ENCODE results near the gene NTRK3. TPM values are rescaled to one million over a fixed set of nuclear protein-coding genes. Genes with fewer than 3 reads are reported as not detected.

Gene NTRK3
- total RNA-seq, 6 donors from 2014 or later: 1.4 to 11.5 (median 2.4) TPM

GRCh38 chr15:87858651-87859050, 397.9 kb downstream of the NTRK3 start:
- no peak for ATAC-seq (ENCODE audit: low FRiP score in 2 of 2)
- no peaks in the 10 kb centered on the region for H3K36me3 ChIP-seq

DNA sequence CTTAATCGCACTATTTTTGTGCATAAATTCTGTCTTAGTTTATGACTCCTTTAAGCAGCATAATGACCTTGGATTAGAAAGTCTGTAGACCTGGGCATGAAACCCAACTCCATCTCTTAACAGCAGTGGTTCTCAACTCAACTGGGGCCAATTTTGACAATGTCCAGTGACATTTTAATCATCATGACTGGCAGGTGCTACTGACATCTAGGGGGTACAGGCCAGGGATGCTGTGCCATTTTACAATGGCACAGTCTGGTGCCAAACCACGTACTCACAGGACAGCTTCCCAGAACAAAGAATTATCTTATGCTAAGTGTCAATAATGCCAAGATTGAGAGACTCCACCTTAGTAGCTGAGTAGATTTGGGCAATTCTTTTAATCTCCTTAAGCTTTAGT, 405.0 kb downstream of the NTRK3 start:
- H3K27ac ChIP-seq: no peak overlapping the region
- DNase-seq (no peak), ATAC-seq (ENCODE audit: low FRiP score in 2 of 2) (no peak)
- 93 to 95% methylated on average over 2 of the region's 2 CpGs for WGBS, 2 donors
- no peaks in the 10 kb centered on the region for H3K27me3 ChIP-seq
- H3K4me3 ChIP-seq: no peak overlapping the region
- no peaks in the 10 kb centered on the region for H3K36me3 ChIP-seq
- TF ChIP-seq EP300 (IDR thresholded peaks at IDR 0.05): no peak
- TF ChIP-seq POLR2AphosphoS5 (IDR thresholded peaks at IDR 0.05): no peak
- no peak for TF ChIP-seq CTCF (IDR thresholded peaks at IDR 0.05)
- TF ChIP-seq POLR2A (IDR thresholded peaks at IDR 0.05): no peak
- no peaks in the 10 kb centered on the region for H3K4me1 ChIP-seq
- H3K9me3 ChIP-seq: no peaks in the 10 kb centered on the region

More at GRCh38 chr15:87858651-87859050, 397.9 kb downstream of the NTRK3 start:
- no peak overlapping the region for H3K27ac ChIP-seq
- WGBS, 2 donors: 40 to 56% methylated on average over 2 of the region's 2 CpGs
- H3K4me1 ChIP-seq: no peaks in the 10 kb centered on the region
- DNase-seq: no peak
- H3K4me3 ChIP-seq: no peak overlapping the region
- TF ChIP-seq EP300 (IDR thresholded peaks at IDR 0.05) (no peak), CTCF (IDR thresholded peaks at IDR 0.05) (no peak), POLR2AphosphoS5 (IDR thresholded peaks at IDR 0.05) (no peak), POLR2A (IDR thresholded peaks at IDR 0.05) (no peak)
- no peaks in the 10 kb centered on the region for H3K27me3 ChIP-seq
- H3K9me3 ChIP-seq: no peaks in the 10 kb centered on the region

GRCh38 chr15:87850916-87851315, 405.6 kb downstream of the NTRK3 start:
- Histone ChIP-seq H3K4me1 (no peaks in the 10 kb centered on the region), H3K9me3 (no peaks in the 10 kb centered on the region), H3K36me3 (no peaks in the 10 kb centered on the region), H3K27ac (no peak overlapping the region), H3K4me3 (no peak overlapping the region), H3K27me3 (no peaks in the 10 kb centered on the region)
- WGBS, 2 donors: 37 to 43% methylated on average over 4 of the region's 4 CpGs
- ATAC-seq (ENCODE audit: low FRiP score in 2 of 2) (no peak), DNase-seq (no peak)
- no peak for TF ChIP-seq CTCF (IDR thresholded peaks at IDR 0.05)
- TF ChIP-seq EP300 (IDR thresholded peaks at IDR 0.05): no peak
- no peak for TF ChIP-seq POLR2AphosphoS5 (IDR thresholded peaks at IDR 0.05)
- TF ChIP-seq POLR2A (IDR thresholded peaks at IDR 0.05): no peak

GRCh38 chr15:87849181-87849580, 407.4 kb downstream of the NTRK3 start:
- H3K27me3 ChIP-seq: no peaks in the 10 kb centered on the region
- no peaks in the 10 kb centered on the region for H3K9me3 ChIP-seq
- H3K36me3 ChIP-seq: no peaks in the 10 kb centered on the region
- WGBS, 2 donors: 82 to 85% methylated on average over 2 of the region's 2 CpGs
- H3K27ac ChIP-seq: no peak overlapping the region
- no peaks in the 10 kb centered on the region for H3K4me1 ChIP-seq
- ATAC-seq (ENCODE audit: low FRiP score in 2 of 2): no peak
- H3K4me3 ChIP-seq: no peak overlapping the region
- TF ChIP-seq CTCF (IDR thresholded peaks at IDR 0.05) (no peak), POLR2A (IDR thresholded peaks at IDR 0.05) (no peak), POLR2AphosphoS5 (IDR thresholded peaks at IDR 0.05) (no peak), EP300 (IDR thresholded peaks at IDR 0.05) (no peak)
- no peak for DNase-seq

DNA sequence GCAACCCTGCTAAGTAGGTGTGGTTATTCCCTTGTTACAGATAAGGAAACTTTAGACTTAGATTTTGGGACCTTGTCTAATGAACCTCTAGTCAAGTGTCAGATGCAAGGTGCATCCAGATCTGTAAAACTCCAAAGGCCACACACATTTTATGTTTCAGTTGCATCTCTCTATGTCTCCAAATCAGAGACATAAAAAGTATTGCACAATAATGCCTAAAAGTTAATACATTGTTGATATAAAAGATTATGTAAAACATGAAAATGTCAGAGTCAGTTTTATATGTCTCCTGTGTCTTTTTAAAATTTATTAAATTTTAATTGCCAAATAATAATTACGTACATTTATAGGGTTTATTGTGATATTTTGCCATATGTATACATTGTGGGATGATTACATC, 408.5 kb downstream of the NTRK3 start:
- ATAC-seq (ENCODE audit: low FRiP score in 2 of 2) (no peak), DNase-seq (no peak)
- no peaks in the 10 kb centered on the region for H3K4me1 ChIP-seq
- no peak overlapping the region for H3K4me3 ChIP-seq
- H3K27ac ChIP-seq: no peak overlapping the region
- no peaks in the 10 kb centered on the region for H3K36me3 ChIP-seq
- no peak for TF ChIP-seq POLR2A (IDR thresholded peaks at IDR 0.05)
- no peak for TF ChIP-seq EP300 (IDR thresholded peaks at IDR 0.05)
- no peak for TF ChIP-seq POLR2AphosphoS5 (IDR thresholded peaks at IDR 0.05)
- TF ChIP-seq CTCF (IDR thresholded peaks at IDR 0.05): no peak
- no peaks in the 10 kb centered on the region for H3K9me3 ChIP-seq
- no peaks in the 10 kb centered on the region for H3K27me3 ChIP-seq
- WGBS, 2 donors: 62 to 87% methylated on average over 1 of the region's 1 CpG

Data from upper lobe of left lung (tissue), 6 donors.